Cardiac muscle cell (in vitro differentiated cells and primary cell): ENCODE results near the gene CISTR. TPM values are rescaled to one million over a fixed set of nuclear protein-coding genes. Genes with fewer than 3 reads are reported as not detected.
"Not testable (repeated sequence)": the region's sequence is repeated elsewhere in the genome, so short reads cannot be mapped to it uniquely, and the experiment has no call there.

Source experiments
- DNase-seq, 2 donors: peaks; one replicate each; pipeline versions ENCODE4 v3.0.0 to v3.0.0-alpha.2; 2010 to 2017; ENCODE audit warnings: low read depth in 1 of 2, low spot score in 1 of 2
- H3K27ac ChIP-seq: fragments of 200-600 bp; sonication (generic); 2 replicates; pipeline ENCODE4 v1.5.1; 2016
- H3K27me3 ChIP-seq: fragments of 200-600 bp; sonication (generic); 2 replicates; pipeline ENCODE4 v1.6.0; 2016; ENCODE audit warnings: control low read depth
- H3K36me3 ChIP-seq: fragments of 200-600 bp; sonication (generic); 2 replicates; pipeline ENCODE4 v1.5.1; 2016; ENCODE audit warnings: control low read depth
- H3K4me1 ChIP-seq: fragments of 200-600 bp; sonication (generic); 2 replicates; pipeline ENCODE4 v1.8.1; 2017; ENCODE audit warnings: low read depth, mild to moderate bottlenecking, mixed run types
- H3K4me3 ChIP-seq: fragments of 200-600 bp; sonication (generic); 2 replicates; pipeline ENCODE4 v1.5.1; 2016; ENCODE audit warnings: mild to moderate bottlenecking
- H3K9me3 ChIP-seq: fragments of 200-600 bp; sonication (generic); 2 replicates; pipeline ENCODE4 v1.5.1; 2017; ENCODE audit warnings: low read depth, mild to moderate bottlenecking, control low read depth
- CTCF ChIP-seq: IDR thresholded peaks from 2 replicates; pipeline ENCODE4 v1.5.1; 2012; ENCODE audit warnings: low read depth, mild to moderate bottlenecking, low read length
- polyA plus RNA-seq: library from polyadenylated mRNA; unstranded; fragments of >200 nt; fragmentation: Nextera tagmentation; extraction: Ambion mirVana; gene quantifications from 2 replicates; pipeline ENCODE4 v1.2.1, GENCODE V29; 2016
- total RNA-seq: library from RNA; depleted of rRNA; stranded (reverse); fragments of >200 nt; gene quantifications from 2 replicates; pipeline ENCODE4 v1.2.3, GENCODE V29; 2016

CISTR gene
- total and polyA plus RNA-seq, 2 experiments from 2014 or later = 0.34 TPM; not detected in 1

GRCh38 chr12:53726341-53726740 lies 25.4 kb downstream of the CISTR start:
- no peak for DNase-seq
- TF ChIP-seq CTCF = no peak
- H3K27me3 ChIP-seq = no peaks in the 10 kb centered on the region
- H3K4me3 ChIP-seq = peak overlapping the region; percentile 85
- H3K27ac ChIP-seq = no peak overlapping the region
- H3K36me3 ChIP-seq = peaks cover 19% of the 10 kb centered on the region
- peaks cover 8% of the 10 kb centered on the region for H3K4me1 ChIP-seq
- no peaks in the 10 kb centered on the region for H3K9me3 ChIP-seq

- Histone ChIP-seq H3K27ac (no peak overlapping the region), H3K36me3 (peaks cover 19% of the 10 kb centered on the region), H3K4me3 (no peak overlapping the region), H3K9me3 (no peaks in the 10 kb centered on the region), H3K27me3 (no peaks in the 10 kb centered on the region), H3K4me1 (peaks cover 8% of the 10 kb centered on the region)
- no peak for TF ChIP-seq CTCF
- DNase-seq = peak in 1 of 2 donors; percentile 19
These were observed 26.0 kb downstream of the CISTR start for GRCh38 chr12:53725824-53726223.

GRCh38 chr12:53722450-53723041 lies 29.2 kb downstream of the CISTR start:
- no peak overlapping the region for H3K4me3 ChIP-seq
- H3K36me3 ChIP-seq = peaks cover 19% of the 10 kb centered on the region
- H3K27me3 ChIP-seq = no peaks in the 10 kb centered on the region
- peaks cover 12% of the 10 kb centered on the region for H3K4me1 ChIP-seq
- DNase-seq = no peak
- no peaks in the 10 kb centered on the region for H3K9me3 ChIP-seq
- no peak for TF ChIP-seq CTCF
- no peak overlapping the region for H3K27ac ChIP-seq

GRCh38 chr12:53720946-53721345 lies 30.8 kb downstream of the CISTR start:
- no peaks in the 10 kb centered on the region for H3K27me3 ChIP-seq
- no peak overlapping the region for H3K4me3 ChIP-seq
- no peak for DNase-seq
- no peak overlapping the region for H3K27ac ChIP-seq
- H3K4me1 ChIP-seq = peaks cover 10% of the 10 kb centered on the region
- H3K9me3 ChIP-seq = no peaks in the 10 kb centered on the region
- no peak for TF ChIP-seq CTCF
- peaks cover 23% of the 10 kb centered on the region for H3K36me3 ChIP-seq

GRCh38 chr12:53719649-53720048 lies 32.1 kb downstream of the CISTR start:
- no peak for TF ChIP-seq CTCF
- no peak for DNase-seq
- Histone ChIP-seq H3K4me1 (peaks cover 9% of the 10 kb centered on the region), H3K36me3 (peaks cover 28% of the 10 kb centered on the region), H3K27me3 (no peaks in the 10 kb centered on the region), H3K9me3 (no peaks in the 10 kb centered on the region), H3K27ac (no peak overlapping the region), H3K4me3 (no peak overlapping the region)

GRCh38 chr12:53718567-53718966 lies 33.2 kb downstream of the CISTR start:
- not testable (repeated sequence) for H3K4me1 ChIP-seq, H3K27me3 ChIP-seq, DNase-seq, H3K4me3 ChIP-seq, H3K9me3 ChIP-seq, H3K27ac ChIP-seq
- H3K36me3 ChIP-seq = peaks cover 28% of the 10 kb centered on the region
